K562 (cell line): Measurements from ENCODE around the gene LRRC57. TPM values are rescaled to one million over a fixed set of nuclear protein-coding genes. Genes with fewer than 3 reads are reported as not detected.

Experiments used
- ASH1L ChIP-seq: fragments of 450-650 bp; IDR thresholded peaks from 2 replicates; pipeline ENCODE4 v1.6.1; 2018; ENCODE audit warnings: borderline replicate concordance, mild to moderate bottlenecking, low read depth; ENCODE audit not compliant: partially characterized antibody
- ESRRB ChIP-seq: fragments of 250-450 bp; sonication (Bioruptor Pico); IDR thresholded peaks from 2 replicates; pipeline ENCODE4 v1.5.0; 2020; ENCODE audit warnings: mild to moderate bottlenecking, moderate library complexity, borderline replicate concordance
- ETS2 ChIP-seq: IDR thresholded peaks from 2 replicates; pipeline ENCODE4 v1.6.1; 2016; ENCODE audit warnings: borderline replicate concordance, missing genetic modification characterization, mild to moderate bottlenecking, moderate library complexity, missing compliant biosample characterization; ENCODE audit not compliant: poor library complexity, severe bottlenecking
- FOS ChIP-seq: IDR thresholded peaks from 3 replicates; pipeline ENCODE4 v1.6.1; 2011; ENCODE audit not compliant: insufficient read length; ENCODE audit errors: extremely low read depth
- HDAC8 ChIP-seq: fragments of 450-650 bp; IDR thresholded peaks from 2 replicates; pipeline ENCODE4 v1.6.1; 2016; ENCODE audit warnings: mild to moderate bottlenecking, missing genetic modification characterization, moderate library complexity, missing compliant biosample characterization
- HLTF ChIP-seq: fragments of 450-650 bp; IDR thresholded peaks from 2 replicates; pipeline ENCODE4 v1.6.1; 2016
- KDM2B ChIP-seq: fragments of 250-450 bp; sonication (Bioruptor Pico); IDR thresholded peaks from 2 replicates; pipeline ENCODE4 v1.8.0; 2021; ENCODE audit warnings: mild to moderate bottlenecking, moderate library complexity
- KLF1 ChIP-seq: fragments of 450-650 bp; IDR thresholded peaks from 2 replicates; pipeline ENCODE4 v1.6.1; 2016; ENCODE audit warnings: missing genetic modification characterization, missing compliant biosample characterization
- KLF13 ChIP-seq: fragments of 450-650 bp; IDR thresholded peaks from 2 replicates; pipeline ENCODE4 v1.6.1; 2016; ENCODE audit warnings: missing genetic modification characterization, low read depth, mild to moderate bottlenecking, missing compliant biosample characterization, moderate library complexity, borderline replicate concordance
- LEF1 ChIP-seq: fragments of 450-650 bp; IDR thresholded peaks from 2 replicates; pipeline ENCODE4 v1.6.1; 2016; ENCODE audit warnings: mild to moderate bottlenecking
- MAFG ChIP-seq: fragments of 450-650 bp; conservative IDR thresholded peaks from 2 replicates; pipeline ENCODE4 v1.6.1; 2016; ENCODE audit warnings: missing genetic modification characterization, missing compliant biosample characterization
- RBM15 ChIP-seq: fragments of 200-400 bp; formaldehyde crosslinking; IDR thresholded peaks from 2 replicates; pipeline ENCODE4 v1.6.1; 2018; ENCODE audit warnings: mild to moderate bottlenecking, low read length, moderate library complexity; ENCODE audit not compliant: insufficient read depth
- TEAD1 ChIP-seq, 2 experiments: fragments of 450-650 bp in 1 of 2; sonication (generic) in 1 of 2; formaldehyde crosslinking; IDR thresholded peaks; 2 replicates each; pipeline versions ENCODE4 v1.4.0 to v1.8.0; 2020 to 2022; ENCODE audit warnings: mild to moderate bottlenecking in 2 of 2, missing genetic modification reagents in 1 of 2
- ZNF583 ChIP-seq: fragments of 250-450 bp; sonication (Bioruptor Pico); IDR thresholded peaks from 2 replicates; pipeline ENCODE4 v1.4.0; 2020
- ZNF696 ChIP-seq: fragments of 250-450 bp; sonication (Bioruptor Pico); conservative IDR thresholded peaks from 2 replicates; pipeline ENCODE4 v1.4.0; 2020; ENCODE audit warnings: mild to moderate bottlenecking, moderate library complexity
- polyA plus RNA-seq, 8 experiments: library from polyadenylated mRNA; depleted of rRNA in 4 of 8; stranded (reverse) in 5 of 8; unstranded in 3 of 8; fragments of >200 nt; fragmentation: Nextera tagmentation in 2 of 8; fragmentation: Illumina TruSeq in 1 of 8; extraction: Ambion mirVana in 2 of 8; extraction: Trizol in 1 of 8; gene quantifications; 2 replicates each; pipeline versions ENCODE4 v1.2.1 to v1.2.3, GENCODE V29; 2011 to 2014; ENCODE audit warnings: inconsistent platforms in 1 of 8, missing spikeins in 1 of 8
- total RNA-seq, 7 experiments: library from RNA; depleted of rRNA in 6 of 7; stranded (reverse); fragments of >200 nt in 6 of 7; fragmentation: Illumina TruSeq in 2 of 7; extraction: Trizol in 2 of 7; gene quantifications; 2 replicates each; pipeline versions ENCODE4 v1.2.1 to v1.2.3, GENCODE V29; 2011 to 2021; ENCODE audit warnings: low replicate concordance in 1 of 7
- TF ChIP-seq, protein P1 (sequence below): sonication (generic); formaldehyde crosslinking; IDR thresholded peaks from 2 replicates; pipeline ENCODE4 v1.8.0; 2022; ENCODE audit warnings: mild to moderate bottlenecking, low read depth, missing genetic modification reagents
- TF ChIP-seq, protein P2 (sequence below): fragments of 450-650 bp; IDR thresholded peaks from 2 replicates; pipeline ENCODE4 v1.6.1; 2017; ENCODE audit warnings: antibody characterized with exemption, mild to moderate bottlenecking
- TF ChIP-seq, protein P3 (sequence below): fragments of 200-800 bp; sonication (Bioruptor generic); IDR thresholded peaks from 2 replicates; pipeline ENCODE4 v1.6.1; 2016; ENCODE audit warnings: missing genetic modification characterization, missing compliant biosample characterization

LRRC57 gene
- total and polyA plus RNA-seq, 9 of the 15 experiments (the other 6 are each of a cell fraction or from before 2014, with no cell fraction given) = 3.9 to 20.4 (median 14.8) TPM

DNA sequence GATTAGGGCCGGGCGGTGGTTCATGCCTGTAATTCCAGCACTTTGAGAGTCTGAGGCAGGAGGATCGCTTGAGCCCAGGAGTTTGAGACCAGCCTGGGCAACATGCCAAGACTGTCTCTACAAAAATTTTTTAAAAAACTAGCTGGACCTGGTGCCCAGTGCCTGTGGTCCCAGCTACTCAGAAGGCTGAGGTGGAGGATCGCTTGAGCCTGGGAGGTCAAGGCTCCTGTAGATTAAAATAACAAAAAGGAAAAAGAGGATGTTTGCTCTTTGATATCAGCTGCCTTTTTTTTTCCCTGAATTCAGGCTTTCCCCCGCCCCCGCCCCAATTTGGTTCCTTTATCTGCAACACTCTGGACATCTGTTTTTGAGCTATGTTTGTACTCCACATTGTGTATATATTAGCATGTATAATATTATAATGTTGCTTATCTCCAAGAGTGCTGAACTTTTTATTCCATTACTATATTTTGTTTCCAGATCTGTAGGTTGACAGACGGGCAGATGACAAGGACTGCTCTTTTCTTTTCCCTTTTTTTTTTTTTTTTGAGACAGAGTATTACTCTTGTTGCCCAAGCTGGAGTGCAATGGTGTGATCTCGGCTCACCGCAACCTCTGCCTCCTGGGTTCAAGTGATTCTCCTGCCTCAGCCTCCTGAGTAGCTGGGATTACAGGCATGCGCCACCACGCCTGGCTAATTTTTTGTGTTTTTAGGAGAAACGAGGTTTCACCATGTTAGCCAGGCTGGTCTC is 48.6 kb downstream of the LRRC57 start (continued):
- no peak for TF ChIP-seq KDM2B (CRISPR knock-in tag)
- 0 out of 2 replicates have a peak, but pooled peaks have one; percentile 59 for TF ChIP-seq HLTF
- TF ChIP-seq, protein P1, sequence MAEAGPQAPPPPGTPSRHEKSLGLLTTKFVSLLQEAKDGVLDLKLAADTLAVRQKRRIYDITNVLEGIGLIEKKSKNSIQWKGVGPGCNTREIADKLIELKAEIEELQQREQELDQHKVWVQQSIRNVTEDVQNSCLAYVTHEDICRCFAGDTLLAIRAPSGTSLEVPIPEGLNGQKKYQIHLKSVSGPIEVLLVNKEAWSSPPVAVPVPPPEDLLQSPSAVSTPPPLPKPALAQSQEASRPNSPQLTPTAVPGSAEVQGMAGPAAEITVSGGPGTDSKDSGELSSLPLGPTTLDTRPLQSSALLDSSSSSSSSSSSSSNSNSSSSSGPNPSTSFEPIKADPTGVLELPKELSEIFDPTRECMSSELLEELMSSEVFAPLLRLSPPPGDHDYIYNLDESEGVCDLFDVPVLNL (CRISPR knock-in tag) = no peak
- TF ChIP-seq TEAD1 (CRISPR knock-in tag; IDR thresholded peaks at IDR 0.05) = no peak
- no peak for TF ChIP-seq MAFG (tag)
- no peak for TF ChIP-seq FOS
- no peak for TF ChIP-seq HDAC8 (tag)
- TF ChIP-seq ESRRB (CRISPR knock-in tag) = no peak
- TF ChIP-seq KLF1 = no peak
- no peak for TF ChIP-seq ETS2
- no peak for TF ChIP-seq ZNF583 (CRISPR knock-in tag)
- no peak for TF ChIP-seq ASH1L
- TF ChIP-seq, protein P2, sequence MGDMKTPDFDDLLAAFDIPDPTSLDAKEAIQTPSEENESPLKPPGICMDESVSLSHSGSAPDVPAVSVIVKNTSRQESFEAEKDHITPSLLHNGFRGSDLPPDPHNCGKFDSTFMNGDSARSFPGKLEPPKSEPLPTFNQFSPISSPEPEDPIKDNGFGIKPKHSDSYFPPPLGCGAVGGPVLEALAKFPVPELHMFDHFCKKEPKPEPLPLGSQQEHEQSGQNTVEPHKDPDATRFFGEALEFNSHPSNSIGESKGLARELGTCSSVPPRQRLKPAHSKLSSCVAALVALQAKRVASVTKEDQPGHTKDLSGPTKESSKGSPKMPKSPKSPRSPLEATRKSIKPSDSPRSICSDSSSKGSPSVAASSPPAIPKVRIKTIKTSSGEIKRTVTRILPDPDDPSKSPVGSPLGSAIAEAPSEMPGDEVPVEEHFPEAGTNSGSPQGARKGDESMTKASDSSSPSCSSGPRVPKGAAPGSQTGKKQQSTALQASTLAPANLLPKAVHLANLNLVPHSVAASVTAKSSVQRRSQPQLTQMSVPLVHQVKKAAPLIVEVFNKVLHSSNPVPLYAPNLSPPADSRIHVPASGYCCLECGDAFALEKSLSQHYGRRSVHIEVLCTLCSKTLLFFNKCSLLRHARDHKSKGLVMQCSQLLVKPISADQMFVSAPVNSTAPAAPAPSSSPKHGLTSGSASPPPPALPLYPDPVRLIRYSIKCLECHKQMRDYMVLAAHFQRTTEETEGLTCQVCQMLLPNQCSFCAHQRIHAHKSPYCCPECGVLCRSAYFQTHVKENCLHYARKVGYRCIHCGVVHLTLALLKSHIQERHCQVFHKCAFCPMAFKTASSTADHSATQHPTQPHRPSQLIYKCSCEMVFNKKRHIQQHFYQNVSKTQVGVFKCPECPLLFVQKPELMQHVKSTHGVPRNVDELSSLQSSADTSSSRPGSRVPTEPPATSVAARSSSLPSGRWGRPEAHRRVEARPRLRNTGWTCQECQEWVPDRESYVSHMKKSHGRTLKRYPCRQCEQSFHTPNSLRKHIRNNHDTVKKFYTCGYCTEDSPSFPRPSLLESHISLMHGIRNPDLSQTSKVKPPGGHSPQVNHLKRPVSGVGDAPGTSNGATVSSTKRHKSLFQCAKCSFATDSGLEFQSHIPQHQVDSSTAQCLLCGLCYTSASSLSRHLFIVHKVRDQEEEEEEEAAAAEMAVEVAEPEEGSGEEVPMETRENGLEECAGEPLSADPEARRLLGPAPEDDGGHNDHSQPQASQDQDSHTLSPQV = no peak
- TF ChIP-seq, protein P3, sequence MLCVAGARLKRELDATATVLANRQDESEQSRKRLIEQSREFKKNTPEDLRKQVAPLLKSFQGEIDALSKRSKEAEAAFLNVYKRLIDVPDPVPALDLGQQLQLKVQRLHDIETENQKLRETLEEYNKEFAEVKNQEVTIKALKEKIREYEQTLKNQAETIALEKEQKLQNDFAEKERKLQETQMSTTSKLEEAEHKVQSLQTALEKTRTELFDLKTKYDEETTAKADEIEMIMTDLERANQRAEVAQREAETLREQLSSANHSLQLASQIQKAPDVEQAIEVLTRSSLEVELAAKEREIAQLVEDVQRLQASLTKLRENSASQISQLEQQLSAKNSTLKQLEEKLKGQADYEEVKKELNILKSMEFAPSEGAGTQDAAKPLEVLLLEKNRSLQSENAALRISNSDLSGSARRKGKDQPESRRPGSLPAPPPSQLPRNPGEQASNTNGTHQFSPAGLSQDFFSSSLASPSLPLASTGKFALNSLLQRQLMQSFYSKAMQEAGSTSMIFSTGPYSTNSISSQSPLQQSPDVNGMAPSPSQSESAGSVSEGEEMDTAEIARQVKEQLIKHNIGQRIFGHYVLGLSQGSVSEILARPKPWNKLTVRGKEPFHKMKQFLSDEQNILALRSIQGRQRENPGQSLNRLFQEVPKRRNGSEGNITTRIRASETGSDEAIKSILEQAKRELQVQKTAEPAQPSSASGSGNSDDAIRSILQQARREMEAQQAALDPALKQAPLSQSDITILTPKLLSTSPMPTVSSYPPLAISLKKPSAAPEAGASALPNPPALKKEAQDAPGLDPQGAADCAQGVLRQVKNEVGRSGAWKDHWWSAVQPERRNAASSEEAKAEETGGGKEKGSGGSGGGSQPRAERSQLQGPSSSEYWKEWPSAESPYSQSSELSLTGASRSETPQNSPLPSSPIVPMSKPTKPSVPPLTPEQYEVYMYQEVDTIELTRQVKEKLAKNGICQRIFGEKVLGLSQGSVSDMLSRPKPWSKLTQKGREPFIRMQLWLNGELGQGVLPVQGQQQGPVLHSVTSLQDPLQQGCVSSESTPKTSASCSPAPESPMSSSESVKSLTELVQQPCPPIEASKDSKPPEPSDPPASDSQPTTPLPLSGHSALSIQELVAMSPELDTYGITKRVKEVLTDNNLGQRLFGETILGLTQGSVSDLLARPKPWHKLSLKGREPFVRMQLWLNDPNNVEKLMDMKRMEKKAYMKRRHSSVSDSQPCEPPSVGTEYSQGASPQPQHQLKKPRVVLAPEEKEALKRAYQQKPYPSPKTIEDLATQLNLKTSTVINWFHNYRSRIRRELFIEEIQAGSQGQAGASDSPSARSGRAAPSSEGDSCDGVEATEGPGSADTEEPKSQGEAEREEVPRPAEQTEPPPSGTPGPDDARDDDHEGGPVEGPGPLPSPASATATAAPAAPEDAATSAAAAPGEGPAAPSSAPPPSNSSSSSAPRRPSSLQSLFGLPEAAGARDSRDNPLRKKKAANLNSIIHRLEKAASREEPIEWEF (CRISPR knock-in tag) = no peak
- TF ChIP-seq LEF1 = peak; percentile 73; the same call in 1 of the 2 replicates
- TF ChIP-seq RBM15 = no peak
- TF ChIP-seq ZNF696 (CRISPR knock-in tag) = no peak
- TF ChIP-seq KLF13 (tag) = no peak
